Endometrial microvascular endothelial cells (primary cell): ENCODE data around the gene RNF215. TPM values are rescaled to one million over a fixed set of nuclear protein-coding genes. Genes with fewer than 3 reads are reported as not detected.
"Not testable (repeated sequence)": the region's sequence is repeated elsewhere in the genome, so short reads cannot be mapped to it uniquely, and the experiment has no call there.

Experiments
- in situ Hi-C: cut with HindIII; loops from 2 replicates; pipeline ENCODE4 v1.10.0; 2017; ENCODE audit warnings: low sequenced_read_pairs, low pct_unique_long_range_greater_than_20kb; ENCODE audit errors: inconsistent ontology term
- total RNA-seq: library from RNA; depleted of rRNA; stranded (reverse); fragments of >200 nt; gene quantifications from one replicate; pipeline ENCODE4 v1.2.3, GENCODE V29; 2015; ENCODE audit errors: inconsistent ontology term

The RNF215 gene
- total RNA-seq, 1 donor from 2014 or later, result 11.2 TPM

- in situ Hi-C loops, result no loop called here
Observed at GRCh38 chr22:30423301-30423958, 36.2 kb upstream of the RNF215 start.

GRCh38 chr22:30422481-30423300, 35.5 kb upstream of the RNF215 start:
- in situ Hi-C loops, result no loop called here

GRCh38 chr22:30421695-30422480, 34.7 kb upstream of the RNF215 start:
- in situ Hi-C loops, result no loop called here

GRCh38 chr22:30420347-30421125, 33.3 kb upstream of the RNF215 start:
- in situ Hi-C loops, result no loop called here

- in situ Hi-C loops, result no loop called here
Observed at GRCh38 chr22:30416837-30417236, 29.6 kb upstream of the RNF215 start.

- in situ Hi-C loops, result no loop called here
Observed at GRCh38 chr22:30416403-30416802, 29.2 kb upstream of the RNF215 start.

GRCh38 chr22:30414525-30415047, 27.4 kb upstream of the RNF215 start:
- in situ Hi-C loops, result no loop called here

GRCh38 chr22:30413745-30414524, 26.7 kb upstream of the RNF215 start:
- in situ Hi-C loops, result no loop called here

GRCh38 chr22:30413001-30413400, 25.8 kb upstream of the RNF215 start:
- in situ Hi-C loops, result no loop called here

GRCh38 chr22:30411780-30412179, 24.6 kb upstream of the RNF215 start:
- in situ Hi-C loops, result no loop called here

- in situ Hi-C loops, result no loop called here
Observed at GRCh38 chr22:30408388-30409102, 21.3 kb upstream of the RNF215 start.

GRCh38 chr22:30406400-30406799, 19.2 kb upstream of the RNF215 start:
- in situ Hi-C loops, result no loop called here

- in situ Hi-C loops, result no loop called here
Observed at GRCh38 chr22:30405731-30406130, 18.5 kb upstream of the RNF215 start.

GRCh38 chr22:30404307-30404706, 17.1 kb upstream of the RNF215 start:
- in situ Hi-C loops, result no loop called here

- in situ Hi-C loops, result not testable (repeated sequence)
Observed at GRCh38 chr22:30402766-30403104, 15.5 kb upstream of the RNF215 start.

GRCh38 chr22:30402028-30402765, 15.0 kb upstream of the RNF215 start:
- in situ Hi-C loops, result no loop called here

- in situ Hi-C loops, result not testable (repeated sequence)
Observed at GRCh38 chr22:30401024-30401423, 13.8 kb upstream of the RNF215 start.
